Neural cell (in vitro differentiated cells): ENCODE measurements around the gene NPAS3.

Source experiments
- CTCF ChIP-seq: fragments of 450-650 bp; IDR thresholded peaks from 2 replicates; pipeline ENCODE4 v1.5.1; 2014; ENCODE audit warnings: antibody characterized with exemption, mild to moderate bottlenecking, moderate library complexity; ENCODE audit not compliant: poor library complexity, severe bottlenecking
- POLR2AphosphoS5 ChIP-seq: IDR thresholded peaks from 2 replicates; pipeline ENCODE4 v1.6.1; 2012

DNA sequence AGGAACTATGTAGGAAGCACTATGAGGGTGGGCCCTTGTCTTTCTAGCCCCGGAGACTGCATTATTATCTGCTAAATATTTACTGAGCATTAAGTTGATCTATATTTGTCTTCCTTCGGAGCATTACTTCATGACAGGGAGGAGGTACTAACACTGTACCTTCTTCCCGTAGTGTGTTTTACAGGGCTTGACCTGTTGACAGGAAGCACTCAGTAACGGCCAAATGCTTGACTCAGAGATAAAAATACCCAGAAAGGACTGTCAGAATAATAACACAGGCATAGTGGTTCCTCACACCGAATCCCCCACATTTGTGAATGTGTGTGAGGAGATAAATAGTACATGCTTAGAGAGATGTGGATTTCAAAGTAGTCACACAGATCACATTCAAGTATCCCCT is 545.6 kb downstream of the NPAS3 start:
- TF ChIP-seq POLR2AphosphoS5: no peak
- no peak for TF ChIP-seq CTCF
